ENCODE results near the gene PLEKHG4B.
A peak's percentile ranks its signal among the peaks of the same experiment; 100 is the strongest.

The PLEKHG4B gene

DNA sequence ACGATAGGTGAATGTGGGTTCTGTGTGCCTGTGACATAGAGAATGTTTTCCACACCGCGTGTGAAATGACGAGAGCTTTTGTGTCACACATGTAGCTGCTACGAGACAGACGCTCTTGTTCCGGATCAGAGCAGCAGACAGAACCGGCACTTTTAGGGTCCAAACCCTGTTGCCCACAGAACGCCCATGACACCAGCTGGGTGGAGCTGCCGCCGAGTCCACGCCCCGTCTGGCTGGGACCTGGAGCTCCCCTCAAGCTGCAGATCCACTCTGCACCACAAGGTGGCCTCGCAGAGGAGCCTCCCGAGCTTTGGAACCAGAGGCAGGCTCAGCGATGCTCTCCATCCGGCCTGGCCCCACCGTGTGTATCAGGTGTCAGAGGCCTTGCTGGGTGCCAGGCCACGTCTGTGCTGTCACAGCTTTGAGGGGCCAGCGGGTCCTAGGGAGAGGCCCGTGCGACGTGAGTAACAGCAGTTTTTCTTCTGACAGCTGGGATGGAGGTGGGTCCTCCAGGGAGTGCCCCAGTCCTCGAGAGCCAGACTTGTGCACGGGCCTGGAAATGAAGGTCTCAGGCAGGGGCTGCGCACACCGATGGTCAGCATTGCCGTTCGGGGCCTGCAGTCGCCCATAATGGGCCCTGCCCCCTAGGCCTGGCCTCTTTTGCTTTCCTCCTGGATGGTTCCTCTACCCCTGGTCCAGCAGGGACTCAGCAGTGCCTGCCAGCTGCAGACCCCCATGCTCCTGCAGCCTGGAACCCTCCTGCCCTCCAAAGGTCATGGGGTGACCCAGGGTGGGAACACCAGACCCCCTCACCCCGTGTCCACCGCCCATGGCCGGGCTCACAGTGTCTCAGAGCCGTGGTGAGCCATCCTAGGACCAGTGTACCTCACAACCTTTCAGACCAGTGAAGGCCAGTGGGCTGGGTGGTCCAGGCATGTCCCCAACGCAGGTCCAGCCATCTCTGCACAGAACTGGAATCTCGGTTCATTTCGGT is 96.8 kb downstream of the PLEKHG4B start:
- Histone ChIP-seq H3K9ac (ENCODE audit: low read length) (no peak overlapping the region), H3K4me3 (ENCODE audit: low read length) (peak overlapping the region; percentile 55), H3K4me1 (ENCODE audit: control insufficient read depth, insufficient read depth, low read length) (peaks cover 3% of the 10 kb centered on the region), H3K36me3 (ENCODE audit: control insufficient read depth, insufficient read depth, low read length, severe bottlenecking) (no peaks in the 10 kb centered on the region), H3K9me3 (ENCODE audit: control insufficient read depth, low read length) (no peaks in the 10 kb centered on the region), H3K27me3 (replicated peaks; ENCODE audit: control insufficient read depth, insufficient read depth, low read length) (peaks cover 5% of the 10 kb centered on the region)
- peak; percentile 95 for DNase-seq (ENCODE audit: low read depth)

DNA sequence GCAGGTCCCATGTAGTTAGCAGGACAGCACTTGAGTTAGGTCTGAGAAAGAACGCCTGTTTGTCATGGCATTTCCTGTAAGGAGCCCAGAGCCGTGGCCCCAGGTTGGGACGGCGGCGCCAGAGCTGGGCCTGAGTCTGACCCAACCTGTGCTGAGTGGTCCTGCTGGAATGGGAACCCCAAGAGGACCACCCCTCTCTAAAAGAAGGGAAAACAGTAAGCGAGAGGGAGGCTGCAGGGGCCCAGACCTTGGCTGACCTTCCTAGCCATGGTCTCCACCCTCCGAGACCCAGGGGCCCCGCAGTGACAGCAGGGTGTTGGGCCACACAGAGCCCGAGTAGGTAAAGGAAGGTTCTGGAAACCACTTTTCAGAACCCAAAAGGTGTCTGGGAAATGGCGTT is 97.5 kb downstream of the PLEKHG4B start:
- peaks cover 3% of the 10 kb centered on the region for H3K4me1 ChIP-seq (ENCODE audit: control insufficient read depth, insufficient read depth, low read length)
- no peak overlapping the region for H3K4me3 ChIP-seq (ENCODE audit: low read length)
- peaks cover 5% of the 10 kb centered on the region for H3K27me3 ChIP-seq (replicated peaks; ENCODE audit: control insufficient read depth, insufficient read depth, low read length)
- no peaks in the 10 kb centered on the region for H3K36me3 ChIP-seq (ENCODE audit: control insufficient read depth, insufficient read depth, low read length, severe bottlenecking)
- no peak for DNase-seq (ENCODE audit: low read depth)
- H3K9me3 ChIP-seq (ENCODE audit: control insufficient read depth, low read length): no peaks in the 10 kb centered on the region
- H3K9ac ChIP-seq (ENCODE audit: low read length): no peak overlapping the region

DNA sequence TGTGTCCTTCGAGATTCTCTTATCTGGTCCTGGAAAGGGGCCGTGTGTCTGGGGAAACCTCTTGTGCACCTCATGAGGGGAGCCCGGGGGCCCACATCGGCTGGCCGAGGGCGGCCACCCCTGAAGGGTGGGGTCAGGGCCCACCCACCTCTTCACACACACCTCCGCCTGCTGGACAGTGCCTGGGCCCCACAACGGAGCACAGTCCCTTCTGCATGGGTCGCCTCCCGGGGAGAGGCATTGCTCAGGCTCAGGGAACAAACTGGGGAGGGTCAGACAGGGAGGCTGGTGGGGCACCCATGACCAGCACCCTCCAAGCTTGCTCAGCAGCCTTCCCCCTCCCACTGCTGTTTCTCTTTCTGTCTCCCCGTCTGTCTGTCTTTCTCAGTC is 98.0 kb downstream of the PLEKHG4B start:
- peaks cover 5% of the 10 kb centered on the region for H3K27me3 ChIP-seq (replicated peaks; ENCODE audit: control insufficient read depth, insufficient read depth, low read length)
- no peak overlapping the region for H3K9ac ChIP-seq (ENCODE audit: low read length)
- H3K36me3 ChIP-seq (ENCODE audit: control insufficient read depth, insufficient read depth, low read length, severe bottlenecking): no peaks in the 10 kb centered on the region
- H3K9me3 ChIP-seq (ENCODE audit: control insufficient read depth, low read length): no peaks in the 10 kb centered on the region
- DNase-seq (ENCODE audit: low read depth): no peak
- peaks cover 3% of the 10 kb centered on the region for H3K4me1 ChIP-seq (ENCODE audit: control insufficient read depth, insufficient read depth, low read length)
- H3K4me3 ChIP-seq (ENCODE audit: low read length): no peak overlapping the region

DNA sequence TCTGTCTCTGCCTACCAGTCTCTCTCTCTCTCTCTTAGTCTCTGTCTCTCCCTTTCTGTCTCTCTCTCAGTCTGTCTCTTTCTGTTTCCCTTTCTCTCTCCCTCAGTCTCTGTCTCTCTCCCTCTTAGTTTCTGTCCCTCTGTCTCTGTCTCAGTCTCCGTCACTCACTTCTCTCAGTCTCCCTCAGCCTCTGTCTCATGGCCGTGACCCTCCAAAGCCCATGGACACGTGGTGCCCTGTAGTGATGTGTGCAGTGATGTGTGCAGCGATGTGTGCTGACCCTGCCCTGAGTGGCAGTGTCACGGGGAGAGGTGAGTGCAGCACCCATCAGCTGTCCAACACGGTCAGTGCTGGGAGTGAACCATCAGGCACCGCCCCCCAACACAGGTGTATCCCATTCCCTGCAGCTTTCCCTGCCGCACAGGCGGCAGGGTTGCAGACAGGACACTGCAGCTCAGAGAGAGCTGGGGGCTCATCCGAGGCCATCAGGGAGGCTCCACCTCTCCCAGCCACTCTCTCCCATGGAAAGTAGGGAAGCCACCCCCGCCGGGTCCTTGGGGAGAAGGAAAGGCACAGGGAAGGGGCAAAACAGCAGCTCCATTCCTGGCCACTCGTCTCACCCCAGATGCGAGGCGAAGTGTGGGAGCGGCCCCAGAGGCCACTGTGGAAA is 98.5 kb downstream of the PLEKHG4B start:
- H3K4me1 ChIP-seq (ENCODE audit: control insufficient read depth, insufficient read depth, low read length): peaks cover 3% of the 10 kb centered on the region
- no peak overlapping the region for H3K4me3 ChIP-seq (ENCODE audit: low read length)
- H3K36me3 ChIP-seq (ENCODE audit: control insufficient read depth, insufficient read depth, low read length, severe bottlenecking): no peaks in the 10 kb centered on the region
- H3K27me3 ChIP-seq (replicated peaks; ENCODE audit: control insufficient read depth, insufficient read depth, low read length): peaks cover 5% of the 10 kb centered on the region
- no peaks in the 10 kb centered on the region for H3K9me3 ChIP-seq (ENCODE audit: control insufficient read depth, low read length)
- no peak overlapping the region for H3K9ac ChIP-seq (ENCODE audit: low read length)
- no peak for DNase-seq (ENCODE audit: low read depth)

DNA sequence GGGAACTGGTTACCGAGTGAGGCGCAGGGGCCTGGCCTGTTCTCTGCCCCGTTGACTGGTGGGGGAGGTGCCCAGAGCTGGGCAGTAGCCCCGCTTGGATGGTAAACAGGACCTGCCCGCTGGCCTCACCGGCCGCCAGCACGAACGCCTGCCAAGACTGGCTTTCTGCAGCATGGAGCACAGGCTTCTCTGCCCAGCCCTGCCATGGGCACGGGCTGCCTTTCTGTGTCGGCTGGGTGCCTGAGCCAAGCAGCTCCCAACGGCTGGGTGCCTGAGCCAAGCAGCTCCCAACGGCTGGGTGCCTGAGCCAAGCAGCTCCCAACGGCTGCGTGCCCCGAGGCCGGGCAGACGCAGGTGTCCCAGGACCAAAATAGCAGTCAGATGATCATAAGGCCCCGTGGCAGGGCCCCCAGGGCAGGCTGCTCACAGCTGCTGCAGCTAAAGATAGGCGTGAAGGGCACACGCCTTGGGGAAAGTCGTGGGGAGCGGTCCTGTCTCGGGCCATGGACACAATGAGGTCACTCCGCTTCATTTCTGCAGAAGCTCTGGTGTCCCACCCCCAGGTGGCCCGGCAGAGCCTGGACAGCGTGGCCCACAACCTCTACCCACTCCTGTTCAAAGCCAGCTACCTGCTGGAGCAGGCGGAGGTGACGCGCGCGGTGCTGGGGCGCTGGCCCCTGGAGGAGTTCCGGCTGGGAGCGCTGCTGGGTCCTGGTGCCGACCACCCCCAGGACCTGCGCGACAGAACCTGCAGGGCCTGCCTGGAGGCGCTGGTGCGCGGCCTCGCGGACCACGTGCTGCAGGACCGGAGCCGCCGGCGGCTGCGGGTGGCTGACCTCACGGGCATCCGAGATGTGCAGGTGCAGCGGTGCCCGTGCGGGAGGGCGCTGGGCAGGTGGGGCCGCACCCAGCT is 99.3 kb downstream of the PLEKHG4B start, which contains the start of gene LRRC14B:
LRRC14B (plus strand) TSS at position 460 of the 913 bp plus-strand sequence; CDS start at position 504, 44 bp downstream.
- no peak within 1 kb of the TSS for H3K9ac ChIP-seq (ENCODE audit: low read length)
- no peak for DNase-seq (ENCODE audit: low read depth)
- peaks cover 3% of the 10 kb centered on the region for H3K4me1 ChIP-seq (ENCODE audit: control insufficient read depth, insufficient read depth, low read length)
- no peaks in the 10 kb centered on the region for H3K36me3 ChIP-seq (ENCODE audit: control insufficient read depth, insufficient read depth, low read length, severe bottlenecking)
- H3K4me3 ChIP-seq (ENCODE audit: low read length): no peak within 1 kb of the TSS
- peaks cover 5% of the 10 kb centered on the region for H3K27me3 ChIP-seq (replicated peaks; ENCODE audit: control insufficient read depth, insufficient read depth, low read length)
- no peaks in the 10 kb centered on the region for H3K9me3 ChIP-seq (ENCODE audit: control insufficient read depth, low read length)

DNA sequence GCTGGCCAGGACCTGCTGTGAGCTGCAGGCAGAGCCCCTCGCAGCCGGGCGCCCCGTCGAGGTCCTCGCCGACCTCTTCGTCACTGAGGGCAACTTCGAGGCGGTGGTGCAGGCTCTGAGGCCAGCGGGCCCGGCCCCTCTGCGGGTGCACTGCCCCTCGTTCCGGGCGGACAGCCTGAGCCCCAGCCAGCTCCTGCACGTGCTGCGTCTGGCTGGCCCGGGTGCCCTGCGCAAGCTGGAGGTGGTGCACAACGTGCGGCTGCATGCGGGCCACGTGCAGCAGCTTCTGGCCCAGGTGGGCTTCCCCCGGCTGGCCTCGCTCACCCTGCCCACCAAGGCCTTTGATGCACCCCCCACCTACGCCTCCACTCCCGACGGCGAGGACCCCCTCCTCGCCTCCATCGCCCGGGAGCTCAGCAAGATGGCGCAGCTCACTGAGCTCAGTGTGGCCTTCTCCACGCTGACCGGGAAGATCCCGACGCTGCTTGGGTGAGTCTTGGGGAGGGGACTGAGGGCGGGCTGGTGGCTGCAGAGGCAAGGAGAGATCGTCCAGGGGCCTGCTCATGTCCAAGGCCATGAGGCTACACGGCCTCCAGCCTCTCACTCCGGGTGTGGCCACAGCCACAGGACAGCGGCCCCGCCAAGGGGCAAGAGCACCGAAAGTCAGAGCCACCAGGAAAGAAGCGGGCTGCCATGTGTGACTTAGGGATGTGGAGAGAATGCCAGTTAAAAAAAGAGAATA is 100.2 kb downstream of the PLEKHG4B start:
- no peaks in the 10 kb centered on the region for H3K36me3 ChIP-seq (ENCODE audit: control insufficient read depth, insufficient read depth, low read length, severe bottlenecking)
- H3K27me3 ChIP-seq (replicated peaks; ENCODE audit: control insufficient read depth, insufficient read depth, low read length): peaks cover 5% of the 10 kb centered on the region
- no peak for DNase-seq (ENCODE audit: low read depth)
- H3K9ac ChIP-seq (ENCODE audit: low read length): no peak overlapping the region
- peaks cover 3% of the 10 kb centered on the region for H3K4me1 ChIP-seq (ENCODE audit: control insufficient read depth, insufficient read depth, low read length)
- H3K4me3 ChIP-seq (ENCODE audit: low read length): no peak overlapping the region
- no peaks in the 10 kb centered on the region for H3K9me3 ChIP-seq (ENCODE audit: control insufficient read depth, low read length)

DNA sequence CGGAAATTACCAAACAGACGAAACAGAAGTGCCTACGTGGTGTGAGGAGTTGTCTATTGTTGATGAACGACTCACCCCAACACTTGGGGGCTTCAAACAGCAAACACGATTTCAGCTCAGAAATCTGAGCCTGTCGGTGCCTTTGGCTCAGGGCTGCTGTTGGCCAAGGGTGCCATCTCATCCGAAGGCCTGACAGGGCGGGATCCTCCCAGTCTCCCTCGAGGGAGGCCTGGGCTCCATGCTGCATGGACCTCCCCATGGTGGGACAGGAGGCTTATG is 100.7 kb downstream of the PLEKHG4B start:
- no peak overlapping the region for H3K4me3 ChIP-seq (ENCODE audit: low read length)
- H3K4me1 ChIP-seq (ENCODE audit: control insufficient read depth, insufficient read depth, low read length): peaks cover 3% of the 10 kb centered on the region
- no peak for DNase-seq (ENCODE audit: low read depth)
- no peak overlapping the region for H3K9ac ChIP-seq (ENCODE audit: low read length)
- peaks cover 5% of the 10 kb centered on the region for H3K27me3 ChIP-seq (replicated peaks; ENCODE audit: control insufficient read depth, insufficient read depth, low read length)
- H3K36me3 ChIP-seq (ENCODE audit: control insufficient read depth, insufficient read depth, low read length, severe bottlenecking): no peaks in the 10 kb centered on the region
- no peaks in the 10 kb centered on the region for H3K9me3 ChIP-seq (ENCODE audit: control insufficient read depth, low read length)

DNA sequence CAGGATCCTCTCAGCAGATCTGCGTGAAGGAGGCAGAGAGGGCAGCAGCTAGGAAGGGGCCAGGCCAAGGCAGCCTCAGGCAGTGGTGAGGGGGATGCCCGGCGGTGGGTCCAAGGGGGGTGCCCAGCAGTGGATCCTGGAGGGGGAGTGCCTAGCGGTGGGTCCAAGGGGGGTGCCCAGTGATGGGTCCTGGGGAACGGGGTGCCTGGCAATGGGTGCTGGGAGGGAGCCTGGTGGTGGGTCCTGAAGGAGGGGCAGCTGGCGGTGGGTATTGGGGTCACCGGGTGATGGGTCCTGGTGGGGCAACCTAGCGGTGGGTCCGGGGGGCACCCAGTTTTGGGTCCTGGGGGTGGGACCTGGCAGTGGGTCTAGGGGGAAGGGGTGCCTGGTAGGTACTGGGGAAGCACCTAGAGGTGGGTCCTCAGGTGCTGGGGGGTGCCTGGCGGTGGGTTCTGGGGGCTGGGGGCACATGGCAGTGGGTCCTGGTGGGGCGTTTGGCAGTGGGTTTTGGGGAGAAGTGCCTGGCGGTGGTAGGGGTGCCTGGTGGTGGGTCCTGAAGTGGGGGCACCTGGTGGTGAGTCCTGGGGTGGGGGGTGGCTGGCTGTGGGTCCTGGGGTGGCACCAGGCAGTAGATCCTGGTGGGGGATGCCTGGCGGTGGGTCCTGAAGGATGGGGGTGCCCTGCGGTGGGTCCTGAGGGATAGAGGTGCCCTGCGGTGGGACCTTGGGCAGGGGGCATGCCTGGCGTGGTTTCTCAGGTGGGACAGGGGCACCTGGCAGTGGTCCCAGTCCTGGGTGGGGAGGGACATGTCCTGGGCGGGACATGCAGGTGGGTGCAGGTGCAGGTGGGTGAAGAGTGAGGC is 101.2 kb downstream of the PLEKHG4B start:
- no peak overlapping the region for H3K4me3 ChIP-seq (ENCODE audit: low read length)
- peaks cover 5% of the 10 kb centered on the region for H3K27me3 ChIP-seq (replicated peaks; ENCODE audit: control insufficient read depth, insufficient read depth, low read length)
- H3K9me3 ChIP-seq (ENCODE audit: control insufficient read depth, low read length): no peaks in the 10 kb centered on the region
- H3K9ac ChIP-seq (ENCODE audit: low read length): no peak overlapping the region
- no peak for DNase-seq (ENCODE audit: low read depth)
- peaks cover 3% of the 10 kb centered on the region for H3K4me1 ChIP-seq (ENCODE audit: control insufficient read depth, insufficient read depth, low read length)
- no peaks in the 10 kb centered on the region for H3K36me3 ChIP-seq (ENCODE audit: control insufficient read depth, insufficient read depth, low read length, severe bottlenecking)

DNA sequence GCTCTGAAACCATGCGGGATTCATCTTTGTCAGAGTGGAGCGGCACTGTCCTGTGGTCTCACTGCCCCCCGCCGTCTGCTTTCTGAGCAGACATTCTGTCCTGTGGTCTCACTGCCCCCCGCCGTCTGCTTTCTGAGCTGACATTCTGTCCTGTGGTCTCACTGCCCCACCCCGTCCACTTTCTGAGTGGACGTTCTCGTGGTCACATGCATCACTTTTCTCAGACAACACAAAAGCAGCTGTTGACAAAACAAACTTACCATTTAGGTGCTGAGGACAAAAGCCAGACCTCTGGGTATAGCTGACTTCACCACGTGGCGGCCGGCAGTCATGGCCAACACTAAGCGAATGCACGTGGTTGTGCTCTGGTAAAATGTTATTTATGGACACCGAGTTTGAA is 102.1 kb downstream of the PLEKHG4B start:
- Histone ChIP-seq H3K27me3 (replicated peaks; ENCODE audit: control insufficient read depth, insufficient read depth, low read length) (peaks cover 5% of the 10 kb centered on the region), H3K9ac (ENCODE audit: low read length) (no peak overlapping the region), H3K36me3 (ENCODE audit: control insufficient read depth, insufficient read depth, low read length, severe bottlenecking) (no peaks in the 10 kb centered on the region), H3K9me3 (ENCODE audit: control insufficient read depth, low read length) (no peaks in the 10 kb centered on the region), H3K4me1 (ENCODE audit: control insufficient read depth, insufficient read depth, low read length) (no peaks in the 10 kb centered on the region), H3K4me3 (ENCODE audit: low read length) (no peak overlapping the region)
- DNase-seq (ENCODE audit: low read depth): no peak

All from adipocyte (in vitro differentiated cells).